ENCODE results near the gene RNU6-1. TPM values are rescaled to one million over a fixed set of nuclear protein-coding genes. Genes with fewer than 3 reads are reported as not detected.
A peak's percentile ranks its signal among the peaks of the same experiment; 100 is the strongest.

The RNU6-1 gene
- total and polyA plus RNA-seq, 2 donors (not counting 1 experiment from before 2014, with no cell fraction given): not detected

- Histone ChIP-seq H3K4me1 (ENCODE audit: control insufficient read depth, extremely low read depth, insufficient read depth, low read length) (no peaks in the 10 kb centered on the region), H2AFZ (ENCODE audit: low read length) (no peak overlapping the region), H3K79me2 (ENCODE audit: control insufficient read depth, insufficient read depth, low read length) (no peaks in the 10 kb centered on the region), H3K9ac (ENCODE audit: insufficient read depth, low read length) (no peak overlapping the region), H3K36me3 (ENCODE audit: control insufficient read depth, insufficient read depth, low read length) (no peaks in the 10 kb centered on the region), H3K27ac (ENCODE audit: insufficient read depth, low read length) (no peak overlapping the region), H3K27me3 (ENCODE audit: control insufficient read depth, insufficient read depth, low read length) (peaks cover 90% of the 10 kb centered on the region), H3K9me3 (ENCODE audit: control insufficient read depth, insufficient read depth, low read depth, low read length) (no peaks in the 10 kb centered on the region), H3K4me2 (ENCODE audit: extremely low read depth, insufficient read depth, low read length) (no peak overlapping the region), H4K20me1 (ENCODE audit: control insufficient read depth, extremely low read depth, insufficient read depth, low read length) (no peaks in the 10 kb centered on the region), H3K4me3 (replicated peaks in 1 of 4; ENCODE audit: control extremely low read depth in 1 of 4, insufficient read depth in 1 of 4, low read depth in 3 of 4, low read length in 4 of 4) (no peak overlapping the region)
- no peak for DNase-seq (ENCODE audit: low read depth in 2 of 2)
- TF ChIP-seq, protein P1, sequence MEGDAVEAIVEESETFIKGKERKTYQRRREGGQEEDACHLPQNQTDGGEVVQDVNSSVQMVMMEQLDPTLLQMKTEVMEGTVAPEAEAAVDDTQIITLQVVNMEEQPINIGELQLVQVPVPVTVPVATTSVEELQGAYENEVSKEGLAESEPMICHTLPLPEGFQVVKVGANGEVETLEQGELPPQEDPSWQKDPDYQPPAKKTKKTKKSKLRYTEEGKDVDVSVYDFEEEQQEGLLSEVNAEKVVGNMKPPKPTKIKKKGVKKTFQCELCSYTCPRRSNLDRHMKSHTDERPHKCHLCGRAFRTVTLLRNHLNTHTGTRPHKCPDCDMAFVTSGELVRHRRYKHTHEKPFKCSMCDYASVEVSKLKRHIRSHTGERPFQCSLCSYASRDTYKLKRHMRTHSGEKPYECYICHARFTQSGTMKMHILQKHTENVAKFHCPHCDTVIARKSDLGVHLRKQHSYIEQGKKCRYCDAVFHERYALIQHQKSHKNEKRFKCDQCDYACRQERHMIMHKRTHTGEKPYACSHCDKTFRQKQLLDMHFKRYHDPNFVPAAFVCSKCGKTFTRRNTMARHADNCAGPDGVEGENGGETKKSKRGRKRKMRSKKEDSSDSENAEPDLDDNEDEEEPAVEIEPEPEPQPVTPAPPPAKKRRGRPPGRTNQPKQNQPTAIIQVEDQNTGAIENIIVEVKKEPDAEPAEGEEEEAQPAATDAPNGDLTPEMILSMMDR (conservative IDR thresholded peaks at IDR 0.05 in 1 of 2, IDR thresholded peaks at IDR 0.05 in 1 of 2; ENCODE audit: low read depth in 1 of 2, low read length in 2 of 2): no peak
- TF ChIP-seq EZH2 (IDR thresholded peaks at IDR 0.05; ENCODE audit: low read length, missing control alignments): peak; percentile 88
These were observed 16.3 kb downstream of the RNU6-1 start for GRCh38 chr15:67823314-67824196.

DNA sequence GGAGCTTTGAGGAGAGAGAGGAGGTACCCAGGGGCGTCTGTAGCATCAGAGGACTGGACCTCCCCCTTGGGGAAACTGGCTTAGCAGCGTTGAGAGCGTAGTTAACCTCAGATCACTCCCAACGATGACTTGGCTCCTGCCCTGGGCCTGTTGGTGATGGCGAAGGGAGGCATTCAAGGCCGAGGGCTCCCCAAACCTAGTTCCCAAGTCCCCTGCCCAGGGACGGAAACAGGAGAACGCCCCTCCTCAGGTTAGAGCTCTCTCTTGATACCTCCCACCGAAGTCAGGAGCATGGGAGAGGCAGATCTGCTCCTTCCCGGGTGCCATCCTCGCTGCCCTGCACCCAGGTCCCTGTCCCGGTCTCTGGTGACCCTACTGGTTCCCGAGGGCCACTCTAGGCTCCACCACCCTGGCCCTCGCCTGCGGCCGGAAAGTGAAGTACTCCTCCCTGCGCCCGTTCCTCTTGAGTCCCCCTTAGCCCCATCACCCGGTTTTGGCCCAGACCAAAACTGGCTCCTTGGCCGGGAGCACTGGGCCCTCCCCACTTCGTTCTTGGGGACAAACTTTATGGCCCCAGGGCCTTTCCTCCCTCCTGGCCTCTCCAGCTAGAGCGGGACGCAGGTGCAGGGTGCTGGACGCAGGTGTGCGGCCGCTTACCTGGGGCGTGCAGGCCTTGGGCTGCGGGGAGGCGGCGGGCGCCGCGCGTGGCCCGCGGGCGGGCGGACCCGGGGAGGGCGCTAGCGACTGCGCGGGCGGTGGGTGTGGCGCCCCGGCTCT lies 17.1 kb downstream of the RNU6-1 start:
- DNase-seq (ENCODE audit: low read depth in 2 of 2): no peak
- H3K79me2 ChIP-seq (ENCODE audit: control insufficient read depth, insufficient read depth, low read length): no peaks in the 10 kb centered on the region
- no peak overlapping the region for H3K9ac ChIP-seq (ENCODE audit: insufficient read depth, low read length)
- no peak overlapping the region for H3K4me3 ChIP-seq (replicated peaks in 1 of 4; ENCODE audit: control extremely low read depth in 1 of 4, insufficient read depth in 1 of 4, low read depth in 3 of 4, low read length in 4 of 4)
- no peaks in the 10 kb centered on the region for H3K4me1 ChIP-seq (ENCODE audit: control insufficient read depth, extremely low read depth, insufficient read depth, low read length)
- H3K27ac ChIP-seq (ENCODE audit: insufficient read depth, low read length): no peak overlapping the region
- H3K36me3 ChIP-seq (ENCODE audit: control insufficient read depth, insufficient read depth, low read length): no peaks in the 10 kb centered on the region
- no peak overlapping the region for H2AFZ ChIP-seq (ENCODE audit: low read length)
- TF ChIP-seq EZH2 (IDR thresholded peaks at IDR 0.05; ENCODE audit: low read length, missing control alignments): peak; percentile 78
- TF ChIP-seq, protein P1 (conservative IDR thresholded peaks at IDR 0.05 in 1 of 2, IDR thresholded peaks at IDR 0.05 in 1 of 2; ENCODE audit: low read depth in 1 of 2, low read length in 2 of 2): no peak
- no peaks in the 10 kb centered on the region for H4K20me1 ChIP-seq (ENCODE audit: control insufficient read depth, extremely low read depth, insufficient read depth, low read length)
- no peaks in the 10 kb centered on the region for H3K9me3 ChIP-seq (ENCODE audit: control insufficient read depth, insufficient read depth, low read depth, low read length)
- peaks cover 89% of the 10 kb centered on the region for H3K27me3 ChIP-seq (ENCODE audit: control insufficient read depth, insufficient read depth, low read length)
- H3K4me2 ChIP-seq (ENCODE audit: extremely low read depth, insufficient read depth, low read length): no peak overlapping the region

- Histone ChIP-seq H3K4me2 (ENCODE audit: extremely low read depth, insufficient read depth, low read length) (no peak overlapping the region), H3K27ac (ENCODE audit: insufficient read depth, low read length) (no peak overlapping the region), H3K9me3 (ENCODE audit: control insufficient read depth, insufficient read depth, low read depth, low read length) (no peaks in the 10 kb centered on the region), H3K36me3 (ENCODE audit: control insufficient read depth, insufficient read depth, low read length) (no peaks in the 10 kb centered on the region), H4K20me1 (ENCODE audit: control insufficient read depth, extremely low read depth, insufficient read depth, low read length) (no peaks in the 10 kb centered on the region), H3K79me2 (ENCODE audit: control insufficient read depth, insufficient read depth, low read length) (no peaks in the 10 kb centered on the region), H2AFZ (ENCODE audit: low read length) (no peak overlapping the region), H3K4me3 (replicated peaks in 1 of 4; ENCODE audit: control extremely low read depth in 1 of 4, insufficient read depth in 1 of 4, low read depth in 3 of 4, low read length in 4 of 4) (no peak overlapping the region), H3K27me3 (ENCODE audit: control insufficient read depth, insufficient read depth, low read length) (peaks cover 83% of the 10 kb centered on the region), H3K9ac (ENCODE audit: insufficient read depth, low read length) (no peak overlapping the region), H3K4me1 (ENCODE audit: control insufficient read depth, extremely low read depth, insufficient read depth, low read length) (no peaks in the 10 kb centered on the region)
- TF ChIP-seq, protein P1 (conservative IDR thresholded peaks at IDR 0.05 in 1 of 2, IDR thresholded peaks at IDR 0.05 in 1 of 2; ENCODE audit: low read depth in 1 of 2, low read length in 2 of 2): no peak
- TF ChIP-seq EZH2 (IDR thresholded peaks at IDR 0.05; ENCODE audit: low read length, missing control alignments): peak; percentile 94
- DNase-seq (ENCODE audit: low read depth in 2 of 2): no peak
These were observed 17.9 kb downstream of the RNU6-1 start for GRCh38 chr15:67821784-67822440.

All from fibroblast of lung (primary cell).